Fibroblast of upper back skin (primary cell): ENCODE data around the gene BMPR1A.
"Not testable (repeated sequence)": the region's sequence is repeated elsewhere in the genome, so short reads cannot be mapped to it uniquely, and the experiment has no call there.

Source experiments
- DNase-seq: peaks from one replicate; pipeline ENCODE4 v3.0.0-alpha.2; 2013

The BMPR1A gene

DNA sequence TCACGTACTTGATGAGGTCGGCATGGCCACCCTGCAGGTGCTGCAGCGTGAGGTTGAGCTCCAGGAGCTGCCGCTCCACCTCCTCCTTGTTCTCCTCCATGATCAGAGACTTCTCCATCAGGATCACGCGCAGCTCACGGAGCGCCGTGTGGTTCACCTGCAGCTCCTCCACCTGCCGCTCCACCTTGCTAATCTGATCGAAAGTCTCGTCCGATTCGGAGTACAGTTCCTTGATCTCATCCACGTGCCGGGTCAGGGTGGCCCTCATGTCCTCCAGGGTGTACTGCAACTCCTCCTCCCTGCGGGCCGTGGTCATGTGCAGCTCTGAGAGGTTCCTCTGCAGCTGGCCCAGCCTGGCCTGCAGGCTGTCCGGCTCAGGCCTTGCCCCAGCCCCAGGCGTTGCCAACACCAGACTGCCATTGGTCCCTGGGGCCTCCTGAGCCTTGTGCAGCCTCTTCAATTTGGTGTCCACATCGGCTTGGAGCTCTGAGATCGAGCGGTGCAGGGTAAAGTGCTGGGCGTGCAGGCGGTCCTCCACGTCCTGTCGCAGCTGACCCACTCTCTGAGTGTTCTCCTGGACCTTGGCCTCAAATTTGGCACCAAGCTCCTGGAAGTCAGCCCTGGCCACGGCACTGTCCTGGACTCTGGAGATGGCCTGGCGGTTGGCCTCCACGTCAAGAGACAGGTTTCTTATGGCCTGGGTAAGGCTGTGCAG lies 187.1 kb downstream of the BMPR1A start:
- DNase-seq: no peak

DNA sequence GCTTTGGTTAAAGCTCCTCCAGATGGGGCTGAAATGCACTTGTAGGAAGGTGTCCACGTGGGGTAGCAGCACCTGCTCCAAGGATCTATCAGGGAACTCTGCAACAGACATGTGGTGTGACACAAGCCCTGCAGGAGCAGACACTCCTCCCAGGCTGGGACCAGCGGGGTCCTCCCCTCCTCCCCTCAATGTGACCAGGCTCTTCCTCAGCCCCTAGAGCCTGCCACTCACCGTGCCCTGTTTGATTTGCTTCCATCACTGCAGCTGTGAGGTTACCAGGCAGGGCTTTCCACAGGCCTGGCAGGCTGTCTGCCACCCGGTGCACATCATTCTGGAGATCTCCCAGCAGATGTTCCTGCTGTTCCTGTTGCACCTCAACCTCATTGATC lies 187.6 kb downstream of the BMPR1A start:
- no peak for DNase-seq

GRCh38 chr10:86944471-86944870 lies 188.1 kb downstream of the BMPR1A start:
- no peak for DNase-seq

DNA sequence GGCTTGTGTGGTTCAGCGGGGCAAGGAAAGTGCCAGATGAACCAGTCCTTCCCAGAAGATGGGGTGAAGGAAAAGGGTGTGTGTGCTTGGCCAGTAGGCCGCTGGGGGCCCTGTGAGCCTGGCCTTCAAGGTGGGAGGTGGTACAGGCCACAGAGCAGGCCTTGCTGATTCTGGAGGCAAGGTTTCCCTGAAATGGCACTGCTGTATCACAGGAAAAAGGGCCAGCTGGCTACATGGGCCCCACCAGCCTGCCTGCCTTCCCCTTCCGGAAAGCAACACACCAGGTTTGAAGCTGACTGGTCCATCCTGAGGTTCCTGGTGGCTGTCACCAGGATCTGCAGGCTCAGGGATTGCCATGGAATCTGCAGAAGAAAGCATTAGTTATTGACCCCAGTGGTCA lies 188.5 kb downstream of the BMPR1A start:
- DNase-seq: no peak

GRCh38 chr10:86945361-86946212 lies 189.2 kb downstream of the BMPR1A start:
- DNase-seq: peak; percentile 38

DNA sequence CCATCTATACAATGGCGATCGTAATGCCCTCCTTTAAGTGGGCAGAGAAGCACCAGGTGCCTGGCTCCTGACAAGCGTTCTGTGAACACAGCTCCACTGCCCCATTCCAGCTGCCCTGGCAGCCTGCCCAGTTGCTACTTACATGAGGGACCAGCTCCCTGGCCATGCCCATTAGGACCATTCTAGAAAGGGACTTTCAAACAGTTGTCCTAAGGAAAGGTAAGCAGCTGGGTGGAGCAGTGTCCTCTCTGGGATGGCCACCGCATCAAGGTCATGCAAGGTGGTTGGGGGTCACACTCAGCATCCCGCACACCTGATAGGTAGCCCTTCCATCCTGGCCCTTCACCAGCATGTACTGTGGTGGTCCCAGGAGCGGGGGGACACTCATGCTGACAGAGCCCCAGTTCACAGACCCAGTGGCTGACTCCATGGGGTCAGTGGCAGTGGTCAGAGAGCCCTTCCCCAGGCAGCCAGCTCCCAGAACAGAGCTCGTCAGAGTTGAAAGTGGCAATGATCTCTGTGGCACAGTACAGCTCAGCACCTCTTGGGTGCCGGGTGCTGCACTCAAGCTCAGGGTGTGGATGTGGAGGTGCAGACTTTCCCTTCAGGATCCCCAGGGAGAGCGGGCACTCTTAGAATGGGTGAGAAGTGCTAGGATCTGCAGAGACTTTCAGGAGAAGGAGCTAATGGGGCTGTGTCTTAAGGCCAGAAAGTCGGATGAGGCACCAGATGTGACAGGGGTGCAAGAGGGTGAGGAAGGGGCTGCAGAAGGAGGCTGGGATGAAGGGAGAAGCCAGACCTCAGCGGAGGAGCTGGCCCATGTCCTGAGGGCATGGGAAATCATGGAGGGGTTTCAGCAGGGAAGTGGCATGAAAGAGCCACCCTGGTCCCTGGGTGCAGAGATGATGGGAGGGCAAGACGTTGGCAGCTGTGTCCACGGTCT lies 190.1 kb downstream of the BMPR1A start:
- DNase-seq: no peak

DNA sequence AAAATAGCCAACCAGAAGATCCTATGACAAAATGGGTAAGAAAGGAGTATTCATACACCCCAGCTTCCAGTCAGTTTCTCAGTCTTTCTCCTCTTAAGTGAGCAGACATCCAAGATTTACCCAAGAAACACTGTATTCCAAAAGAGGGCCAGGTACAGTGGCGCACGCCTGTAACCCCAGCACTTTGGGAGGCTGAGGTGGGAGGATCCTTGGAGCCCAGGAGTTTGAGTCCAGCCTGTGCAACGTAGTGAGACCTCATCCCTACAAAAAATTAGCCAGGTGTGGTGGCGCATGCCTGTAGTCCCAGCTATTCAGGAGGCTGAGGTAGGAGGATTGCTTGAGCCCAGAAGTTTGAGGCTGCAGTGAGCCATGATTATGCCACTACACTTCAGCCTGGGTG lies 191.4 kb downstream of the BMPR1A start:
- DNase-seq: not testable (repeated sequence)

DNA sequence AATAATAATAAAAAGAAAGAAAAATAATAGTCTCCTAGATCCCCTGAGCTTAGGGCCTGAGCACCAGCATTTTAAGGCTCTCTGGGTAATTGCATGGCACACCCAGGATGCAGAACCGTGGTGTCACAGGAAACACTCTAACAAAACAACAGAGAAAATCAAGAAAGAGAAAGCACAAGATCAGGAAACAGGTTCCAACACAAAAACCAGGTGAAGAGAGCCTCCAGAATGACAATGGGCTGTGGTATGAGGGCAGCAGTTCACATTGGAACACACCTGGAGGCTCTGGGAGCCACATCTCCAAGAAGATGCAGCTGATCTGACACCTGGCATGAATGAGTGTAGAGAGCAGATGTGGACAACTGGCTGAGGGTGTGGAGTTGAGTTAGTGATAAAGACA lies 193.9 kb downstream of the BMPR1A start:
- no peak for DNase-seq

DNA sequence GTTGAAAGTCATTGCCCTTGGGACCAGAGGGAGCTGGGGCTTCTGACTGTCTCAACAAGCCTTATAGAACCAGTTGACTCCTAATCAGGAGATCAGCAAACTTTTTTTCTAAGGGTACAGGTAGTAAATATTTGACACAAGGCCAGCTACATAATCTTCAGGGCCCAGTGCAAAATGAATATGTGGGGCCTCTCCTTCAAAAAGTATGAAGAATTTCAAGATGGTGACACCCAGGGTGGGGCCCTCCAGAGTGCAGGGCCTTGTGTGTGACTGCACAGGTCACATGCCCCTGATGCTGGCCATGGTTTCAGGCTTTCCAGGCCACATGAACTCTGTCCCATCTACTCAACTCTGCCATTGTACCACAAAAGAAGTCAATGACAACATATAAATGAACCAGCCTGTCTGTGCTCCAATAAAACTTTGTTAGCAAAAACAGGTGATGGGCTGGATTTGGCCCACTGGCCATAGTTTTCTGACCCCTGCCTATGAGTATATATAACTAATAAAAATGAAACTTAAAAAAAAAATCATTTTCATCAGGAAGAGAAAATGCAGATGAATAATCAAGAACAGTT lies 194.9 kb downstream of the BMPR1A start:
- no peak for DNase-seq

- DNase-seq: no peak
Measured at GRCh38 chr10:86952106-86952505, 195.7 kb downstream of the BMPR1A start.

- DNase-seq: not testable (repeated sequence)
Measured at GRCh38 chr10:86952697-86953096, 196.3 kb downstream of the BMPR1A start.

DNA sequence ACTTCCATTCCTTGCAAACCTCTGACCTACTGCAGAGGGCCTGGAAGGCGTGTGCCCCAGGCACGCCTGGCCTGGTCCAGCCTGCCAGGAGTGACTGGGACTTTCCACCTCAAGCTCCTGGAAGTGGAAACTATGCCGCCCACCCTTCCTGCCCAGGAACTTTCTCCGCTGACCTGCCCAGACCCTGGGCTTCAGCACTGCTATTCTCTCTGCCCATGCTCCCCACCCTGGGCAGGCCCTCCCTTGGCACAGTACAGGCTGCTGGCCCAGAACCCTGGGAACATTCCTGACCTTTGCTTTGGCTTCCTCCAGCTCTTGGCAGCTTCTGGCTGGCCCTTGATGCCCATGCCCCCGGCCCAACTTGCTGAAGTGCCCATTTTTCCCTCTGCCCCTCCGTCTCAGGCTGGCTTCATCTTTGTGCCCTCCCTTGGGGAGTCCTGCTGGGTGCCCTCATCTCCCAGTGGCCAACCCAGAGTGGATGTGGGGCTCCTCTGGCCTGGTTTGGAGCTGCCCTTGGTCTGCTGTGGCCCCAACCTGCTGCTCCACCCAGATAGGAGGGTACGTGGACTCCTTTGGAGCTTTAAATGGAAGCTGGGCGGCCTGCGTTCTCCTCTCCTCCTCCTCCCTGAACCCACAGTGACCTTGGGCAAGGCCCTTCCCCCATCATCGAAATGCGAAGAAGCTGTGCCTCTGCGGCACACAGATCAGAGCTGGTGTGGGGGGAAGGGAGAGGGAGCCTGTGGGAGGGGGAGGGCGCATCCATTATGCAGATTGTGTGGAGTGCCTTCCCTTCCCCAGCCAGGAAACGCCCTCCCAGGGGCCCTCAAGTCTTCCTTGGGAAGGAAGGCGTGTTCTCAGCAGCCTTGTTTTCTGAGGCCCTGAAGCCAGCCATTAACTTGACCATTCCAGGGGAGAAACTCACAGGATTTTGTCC lies 197.6 kb downstream of the BMPR1A start:
- DNase-seq: peak; percentile 74

GRCh38 chr10:86954681-86955500 lies 198.5 kb downstream of the BMPR1A start:
- no peak for DNase-seq

DNA sequence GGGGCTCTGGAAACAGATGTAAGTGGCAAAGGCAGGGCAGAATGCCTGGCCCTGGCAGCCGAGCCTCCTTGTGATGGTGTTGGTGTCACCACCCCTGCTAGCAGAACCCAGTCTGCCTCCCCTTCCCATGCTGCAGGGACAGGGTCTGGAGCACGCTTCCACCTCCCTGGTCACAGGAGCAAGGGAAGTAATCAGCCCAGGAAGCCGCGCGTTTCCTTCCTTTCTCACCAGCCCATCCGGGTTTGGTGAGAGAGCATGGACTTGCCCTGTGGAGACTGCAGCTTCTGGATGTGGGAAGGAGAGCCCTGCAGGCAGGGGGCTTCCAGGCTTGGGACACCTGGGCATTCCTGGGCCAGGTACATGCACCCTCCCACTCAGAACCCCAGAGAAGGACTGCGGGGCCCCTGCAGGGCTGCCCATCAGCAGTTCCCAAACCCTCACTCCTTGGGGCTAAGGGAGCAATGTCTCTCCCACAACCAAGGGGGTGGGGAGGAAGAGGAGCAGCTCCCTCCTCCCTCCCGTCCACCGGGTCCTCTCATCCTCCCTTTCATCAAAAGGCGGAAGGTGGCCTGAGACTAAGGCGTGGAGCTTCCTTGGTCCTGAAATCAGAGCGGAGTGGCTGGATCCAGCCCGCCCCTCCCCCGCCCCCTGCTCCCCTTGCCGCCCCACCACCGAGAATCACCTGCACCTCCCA lies 199.2 kb downstream of the BMPR1A start:
- DNase-seq: no peak

DNA sequence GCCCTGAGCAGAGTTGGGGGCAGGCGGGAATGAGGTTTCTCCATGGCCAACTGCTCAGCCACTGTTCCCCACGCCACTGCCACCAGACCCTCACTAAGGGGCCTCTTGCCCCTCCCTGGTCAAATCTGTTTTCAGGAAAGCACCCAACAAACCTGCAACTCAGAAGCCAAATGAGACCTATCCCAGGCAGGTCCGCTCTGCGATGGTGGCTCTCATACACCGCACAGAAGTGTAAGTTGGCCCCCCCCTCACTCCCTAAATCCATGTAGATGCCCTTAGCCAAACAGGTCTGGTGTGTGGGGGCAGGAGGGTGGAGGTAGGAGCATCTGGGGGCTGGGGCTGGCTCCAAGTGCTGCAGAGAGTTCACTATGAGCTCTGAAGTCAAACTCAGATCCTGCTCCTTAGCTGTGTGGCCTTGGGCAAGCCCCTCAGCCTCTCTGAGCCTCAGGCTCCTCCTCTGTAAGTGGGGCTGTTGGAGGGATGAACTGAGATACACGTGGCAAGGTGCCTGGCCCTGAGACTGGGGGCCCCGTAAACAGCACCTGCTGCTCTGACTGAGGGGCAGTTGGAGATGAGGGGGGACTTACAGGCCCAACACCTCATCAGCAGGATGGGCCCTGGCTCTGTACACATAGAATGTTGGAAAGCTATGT lies 199.9 kb downstream of the BMPR1A start:
- no peak for DNase-seq

- no peak for DNase-seq
Measured at GRCh38 chr10:86956848-86957448, 200.5 kb downstream of the BMPR1A start.

GRCh38 chr10:86957471-86958115 lies 201.2 kb downstream of the BMPR1A start, which contains the start of gene MMRN2:
MMRN2 (minus strand) TSS chr10:86957615; CDS start chr10:86957541, 74 bp downstream.
- no peak for DNase-seq
